Right lobe of liver (tissue), 4 donors: ENCODE results near the gene BMAL1.

Experiments used
- CTCF ChIP-seq, 4 donors: fragments of 200-600 bp in 3 of 4; fragments of 450-650 bp in 1 of 4; IDR thresholded peaks; one replicate each; pipeline versions ENCODE4 v1.5.1 to v1.8.0; 2016 to 2022; ENCODE audit warnings: antibody characterized with exemption in 4 of 4, mild to moderate bottlenecking in 2 of 4
- POLR2A ChIP-seq: fragments of 450-650 bp; IDR thresholded peaks from one replicate; pipeline ENCODE4 v1.6.1; 2017; ENCODE audit warnings: antibody characterized with exemption, mild to moderate bottlenecking
- donor health status: DM: no; HTN: no; CAD: no.
- donor health status: DM: no; HTN: no; CAD: no.
- donor health status: DM: no; HTN: yes; CAD: no.

GRCh38 chr11:13304655-13305335, 27.2 kb downstream of the BMAL1 start:
- TF ChIP-seq CTCF (IDR thresholded peaks at IDR 0.05) = no peak
- TF ChIP-seq POLR2A = no peak
